ENCODE results near the gene CLASP2. TPM values are rescaled to one million over a fixed set of nuclear protein-coding genes. Genes with fewer than 3 reads are reported as not detected.

Gene CLASP2
- total RNA-seq, 2 experiments from 2014 or later: 63.4 to 73.1 TPM

- ChIA-PET CTCF (no interaction called here), POLR2A (no interaction called here)
- Histone ChIP-seq H3K4me3 (ENCODE audit: low read length) (no peak overlapping the region), H3K4me1 (ENCODE audit: insufficient read depth, low read length) (no peaks in the 10 kb centered on the region), H3K36me3 (ENCODE audit: insufficient read depth, low read length) (peaks cover 40% of the 10 kb centered on the region), H3K27ac (ENCODE audit: low read depth in 1 of 2, low read length in 2 of 2) (no peak overlapping the region), H3K27me3 (ENCODE audit: control insufficient read depth in 1 of 2, insufficient read depth in 2 of 2, low read length in 2 of 2) (no peaks in the 10 kb centered on the region), H3K9me3 (ENCODE audit: control insufficient read depth in 1 of 2, insufficient read depth in 1 of 2, low read length in 2 of 2) (no peaks in the 10 kb centered on the region)
- no peak for TF ChIP-seq CTCF (IDR thresholded peaks at IDR 0.05)
- DNase-seq (no peak), ATAC-seq (ENCODE audit: poor library complexity) (no peak)
- H3K4me3 Mint-ChIP-seq: no peak overlapping the region
- H3K9me3 Mint-ChIP-seq: no peaks in the 10 kb centered on the region
- no peaks in the 10 kb centered on the region for H3K27me3 Mint-ChIP-seq
- intact Hi-C loops (cut with DNase I, micrococcal nuclease): no loop called here
- H3K36me3 Mint-ChIP-seq (ENCODE audit: low read depth): peaks cover 58% of the 10 kb centered on the region
- no peaks in the 10 kb centered on the region for H3K4me1 Mint-ChIP-seq (ENCODE audit: low read depth)
- no peak overlapping the region for H3K27ac Mint-ChIP-seq
Observed at GRCh38 chr3:33582234-33582633, 135.8 kb downstream of the CLASP2 start.

GRCh38 chr3:33581666-33582065 lies 136.4 kb downstream of the CLASP2 start:
- Histone ChIP-seq H3K27me3 (ENCODE audit: control insufficient read depth in 1 of 2, insufficient read depth in 2 of 2, low read length in 2 of 2) (no peaks in the 10 kb centered on the region), H3K4me3 (ENCODE audit: low read length) (no peak overlapping the region), H3K9me3 (ENCODE audit: control insufficient read depth in 1 of 2, insufficient read depth in 1 of 2, low read length in 2 of 2) (no peaks in the 10 kb centered on the region), H3K27ac (ENCODE audit: low read depth in 1 of 2, low read length in 2 of 2) (no peak overlapping the region), H3K4me1 (ENCODE audit: insufficient read depth, low read length) (no peaks in the 10 kb centered on the region), H3K36me3 (ENCODE audit: insufficient read depth, low read length) (peaks cover 38% of the 10 kb centered on the region)
- H3K36me3 Mint-ChIP-seq (ENCODE audit: low read depth): peaks cover 58% of the 10 kb centered on the region
- H3K27ac Mint-ChIP-seq: no peak overlapping the region
- POLR2A ChIA-PET: no interaction called here
- CTCF ChIA-PET: interaction anchor here (1.2 kb wide), 1 partner anchor 39 kb away, joined by 4 read pairs; no protein-coding TSS in a partner anchor
- no peak for TF ChIP-seq CTCF (IDR thresholded peaks at IDR 0.05)
- intact Hi-C loops (cut with DNase I, micrococcal nuclease): no loop called here
- ATAC-seq (ENCODE audit: poor library complexity) (no peak), DNase-seq (no peak)
- H3K27me3 Mint-ChIP-seq: no peaks in the 10 kb centered on the region
- no peaks in the 10 kb centered on the region for H3K4me1 Mint-ChIP-seq (ENCODE audit: low read depth)
- no peak overlapping the region for H3K4me3 Mint-ChIP-seq
- H3K9me3 Mint-ChIP-seq: no peaks in the 10 kb centered on the region

DNA sequence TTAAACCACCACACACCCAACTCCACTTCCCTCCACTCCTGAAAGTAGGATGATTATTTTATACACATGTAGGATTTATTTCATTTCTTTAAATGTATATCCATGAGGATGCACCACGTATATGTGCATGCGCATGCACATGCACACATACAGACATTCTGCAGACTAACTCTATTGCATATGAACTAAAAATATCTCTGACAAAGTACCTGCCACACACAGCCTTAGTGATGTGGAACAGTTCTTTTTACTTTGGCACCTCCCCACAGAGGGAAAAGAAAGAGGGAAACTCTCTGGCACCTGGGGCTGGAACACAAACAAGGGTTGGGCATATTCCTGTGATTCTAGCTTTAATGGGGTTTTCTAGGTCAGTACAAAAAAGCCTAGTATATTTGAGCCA lies 138.2 kb downstream of the CLASP2 start:
- no peaks in the 10 kb centered on the region for H3K9me3 ChIP-seq (ENCODE audit: control insufficient read depth in 1 of 2, insufficient read depth in 1 of 2, low read length in 2 of 2)
- Mint-ChIP-seq H3K36me3 (ENCODE audit: low read depth) (peaks cover 71% of the 10 kb centered on the region), H3K9me3 (no peaks in the 10 kb centered on the region), H3K27me3 (no peaks in the 10 kb centered on the region), H3K4me3 (no peak overlapping the region), H3K27ac (no peak overlapping the region), H3K4me1 (ENCODE audit: low read depth) (no peaks in the 10 kb centered on the region)
- peaks cover 41% of the 10 kb centered on the region for H3K36me3 ChIP-seq (ENCODE audit: insufficient read depth, low read length)
- no peak for TF ChIP-seq CTCF (IDR thresholded peaks at IDR 0.05)
- no peaks in the 10 kb centered on the region for H3K27me3 ChIP-seq (ENCODE audit: control insufficient read depth in 1 of 2, insufficient read depth in 2 of 2, low read length in 2 of 2)
- intact Hi-C loops (cut with DNase I, micrococcal nuclease): no loop called here
- H3K4me1 ChIP-seq (ENCODE audit: insufficient read depth, low read length): no peaks in the 10 kb centered on the region
- DNase-seq (no peak), ATAC-seq (ENCODE audit: poor library complexity) (no peak)
- H3K4me3 ChIP-seq (ENCODE audit: low read length): no peak overlapping the region
- ChIA-PET CTCF (no interaction called here), POLR2A (no interaction called here)
- H3K27ac ChIP-seq (ENCODE audit: low read depth in 1 of 2, low read length in 2 of 2): no peak overlapping the region

All from CD4-positive, alpha-beta T cell (primary cell).